HG03066 (cell line): ENCODE data around the gene ULBP3.
"Not testable (repeated sequence)": the region's sequence is repeated elsewhere in the genome, so short reads cannot be mapped to it uniquely, and the experiment has no call there.

ENCODE experiments used
- ATAC-seq: cut with Tn5 transposase; IDR thresholded peaks from one replicate; pipeline ENCODE4 v1.9.1; 2021; ENCODE audit warnings: low read depth; ENCODE audit not compliant: unreplicated experiment

Gene ULBP3

DNA sequence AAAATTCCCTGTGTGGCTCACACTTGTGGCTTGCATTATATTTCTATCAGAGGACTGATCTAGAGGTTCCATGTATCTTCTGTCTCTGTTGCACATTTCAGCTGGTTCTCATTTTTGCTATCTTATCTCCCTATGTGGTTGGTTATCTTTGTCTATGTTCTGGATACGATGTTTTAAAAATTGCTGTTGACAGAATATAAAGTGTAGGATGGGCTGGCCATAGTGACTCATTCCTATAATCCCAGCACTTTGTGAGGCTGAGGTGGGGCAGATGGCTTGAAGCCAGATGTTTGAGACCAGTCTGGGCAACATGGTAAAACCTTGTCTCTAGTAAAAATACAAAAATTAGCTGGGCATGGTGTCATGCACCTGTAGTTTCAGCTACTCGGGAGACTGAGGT lies 9.9 kb upstream of the ULBP3 start:
- no peak for ATAC-seq

DNA sequence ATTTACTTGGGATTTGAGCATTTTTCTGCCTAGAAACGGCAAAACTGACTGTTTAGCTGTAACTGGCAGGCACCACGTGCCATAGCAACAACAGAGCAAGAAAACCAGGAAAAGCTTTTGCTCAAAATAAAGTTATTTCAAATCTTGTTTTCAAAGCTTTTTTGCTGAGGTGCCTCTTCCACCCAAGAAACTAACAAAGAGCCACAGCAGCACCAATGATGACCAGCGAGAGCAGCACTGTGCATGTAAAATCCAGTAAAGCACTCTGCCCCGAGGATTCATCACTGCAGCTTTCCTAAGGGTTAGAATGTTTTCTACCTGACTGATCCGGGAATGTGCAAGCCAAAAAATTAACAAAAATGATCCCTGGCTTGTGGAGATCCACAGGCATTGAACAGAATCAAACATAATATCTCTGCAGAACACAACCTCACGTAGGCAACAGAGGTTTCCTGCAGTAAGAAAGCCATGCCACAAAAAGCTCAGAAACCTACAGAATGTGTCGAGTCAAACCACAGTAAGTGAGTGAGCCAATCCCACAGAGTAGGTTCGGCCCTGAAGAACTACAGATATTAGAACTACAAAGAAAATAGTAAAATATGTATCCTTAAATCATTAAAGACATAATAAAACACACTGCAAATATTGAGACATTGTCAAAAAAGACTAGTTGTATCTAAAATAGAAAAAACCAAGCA lies 7.4 kb upstream of the ULBP3 start:
- no peak for ATAC-seq

GRCh38 chr6:150075034-150075421 lies 6.1 kb upstream of the ULBP3 start:
- no peak for ATAC-seq

DNA sequence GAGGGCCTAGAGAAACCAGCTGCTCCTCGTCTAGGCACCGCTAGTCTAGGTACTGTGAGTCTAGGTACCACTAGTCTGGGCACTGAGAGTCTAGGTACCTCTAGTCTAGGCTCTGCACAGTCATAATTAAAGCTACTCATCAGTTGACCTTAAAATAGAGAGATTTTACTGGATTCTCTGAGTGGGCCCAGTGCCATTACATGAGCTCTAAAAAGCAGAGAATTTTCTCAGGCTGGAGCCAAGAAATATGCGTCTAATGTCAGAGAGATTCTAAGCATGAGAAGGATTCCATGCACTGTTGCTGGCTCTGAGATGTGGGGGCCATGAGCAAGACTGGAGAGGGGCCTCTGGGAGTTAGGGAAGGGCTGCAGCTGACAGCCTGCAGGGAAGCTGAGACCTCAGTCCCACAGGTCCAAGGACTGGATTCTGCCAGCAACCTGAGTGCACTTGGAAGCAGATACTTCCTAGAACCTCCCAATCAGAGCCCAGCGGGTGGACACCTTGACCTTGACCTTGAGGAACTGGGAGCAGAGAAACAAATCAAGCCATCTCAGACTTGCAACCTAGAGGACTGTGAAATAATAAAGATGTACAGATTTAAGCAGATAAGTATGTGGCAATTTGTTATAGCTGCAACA lies 5.6 kb upstream of the ULBP3 start:
- ATAC-seq = not testable (repeated sequence)

DNA sequence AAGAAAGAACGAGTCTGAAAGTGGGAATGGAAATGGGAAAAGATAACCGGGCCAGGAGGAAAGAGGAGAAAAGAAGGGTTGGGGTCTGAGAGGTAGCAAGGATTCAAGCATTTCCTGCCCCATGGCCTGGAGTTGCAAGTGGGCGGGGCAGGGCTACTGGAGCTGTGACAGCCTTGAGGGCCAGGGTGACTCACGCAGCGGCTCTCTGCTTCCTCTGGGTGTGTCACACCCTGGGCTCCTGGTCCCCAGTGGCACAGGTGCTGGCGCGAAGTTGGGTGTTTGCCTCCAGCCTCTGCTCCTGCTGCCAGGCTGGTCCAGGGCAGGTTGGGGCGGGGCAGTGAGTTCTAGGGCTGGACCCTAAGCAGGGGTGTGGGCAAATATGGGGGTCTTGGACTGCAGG lies 3.3 kb upstream of the ULBP3 start:
- no peak for ATAC-seq

GRCh38 chr6:150070236-150070818 lies 1.4 kb upstream of the ULBP3 start:
- ATAC-seq = no peak

GRCh38 chr6:150069706-150070105 lies 785 bp upstream of the ULBP3 start:
- no peak for ATAC-seq

DNA sequence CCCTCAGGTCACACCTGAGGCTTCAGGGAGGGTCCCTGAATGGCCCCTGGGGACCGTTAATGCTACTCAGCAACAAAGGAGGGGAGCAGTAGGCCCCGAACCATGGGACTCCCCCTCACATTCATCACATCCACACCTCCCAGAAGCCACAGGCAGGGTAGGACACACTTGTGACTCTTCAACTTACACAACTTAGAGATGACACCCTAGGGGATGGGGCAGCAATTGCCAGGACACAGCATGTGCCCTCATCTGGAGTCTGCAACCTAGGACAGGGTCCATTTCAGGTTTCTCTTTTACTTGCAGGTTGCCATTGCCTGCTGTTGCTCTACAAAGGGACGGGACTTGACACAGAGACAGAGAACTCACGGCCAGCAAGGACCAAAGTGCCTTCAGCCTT lies 770 bp downstream of the ULBP3 start:
- ATAC-seq = no peak

DNA sequence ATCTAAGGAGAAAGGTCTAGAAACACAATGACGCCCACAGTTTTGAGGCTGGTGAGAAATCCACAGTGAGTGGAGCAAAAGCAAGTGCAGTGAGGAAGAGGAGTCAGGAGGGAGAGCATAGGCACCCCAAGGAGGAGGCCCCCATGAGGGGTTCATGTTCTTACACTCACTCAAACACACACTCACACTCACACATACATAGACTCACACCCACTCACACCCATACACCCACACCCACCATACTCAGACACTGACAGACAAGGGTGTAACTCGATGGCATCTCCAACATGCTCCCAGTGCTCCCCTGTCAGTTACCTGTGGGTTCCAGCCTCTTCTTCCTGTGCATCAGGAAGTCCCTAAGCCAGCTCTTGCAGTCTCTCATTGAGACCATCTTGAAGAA lies 3.8 kb downstream of the ULBP3 start:
- ATAC-seq = no peak

DNA sequence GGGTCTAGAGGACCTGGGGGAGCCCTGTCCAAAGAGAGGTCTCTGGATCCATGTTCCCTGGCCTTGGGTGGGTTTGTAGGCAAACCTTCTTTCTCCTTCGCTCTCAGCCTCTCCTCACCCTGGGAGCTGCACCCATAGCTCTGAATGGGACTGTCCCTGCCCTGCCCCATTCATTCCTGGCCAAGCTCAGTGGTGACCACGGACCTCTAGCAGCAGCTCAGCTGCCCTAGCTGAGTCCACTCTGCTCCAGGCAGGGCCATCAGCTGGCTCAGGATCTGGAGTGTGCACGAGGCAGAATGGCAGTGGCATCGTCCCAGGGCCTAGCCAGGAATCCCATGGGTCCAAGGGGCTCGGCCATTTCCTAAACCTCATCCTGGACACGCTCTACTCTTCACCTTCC lies 5.3 kb downstream of the ULBP3 start:
- no peak for ATAC-seq

DNA sequence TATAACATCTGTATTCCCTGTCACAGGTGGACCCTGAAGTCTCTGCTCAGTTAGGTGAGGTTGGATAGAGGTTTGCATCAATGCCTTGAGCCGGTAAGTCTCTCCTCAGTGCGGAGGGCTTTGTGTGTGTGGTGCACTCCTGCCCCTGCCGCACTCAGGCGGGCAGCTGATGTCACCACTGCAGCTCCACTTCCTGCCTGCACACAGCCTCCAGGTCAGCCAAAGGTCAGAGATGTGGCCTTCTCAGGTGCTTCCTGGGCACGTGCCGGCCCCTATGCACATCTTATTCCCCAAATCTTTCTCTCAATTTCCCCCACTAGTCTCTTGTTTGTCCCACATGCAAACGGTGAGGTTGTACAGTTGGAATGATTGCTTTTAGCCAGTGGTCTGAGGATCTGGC lies 8.9 kb downstream of the ULBP3 start:
- not testable (repeated sequence) for ATAC-seq

DNA sequence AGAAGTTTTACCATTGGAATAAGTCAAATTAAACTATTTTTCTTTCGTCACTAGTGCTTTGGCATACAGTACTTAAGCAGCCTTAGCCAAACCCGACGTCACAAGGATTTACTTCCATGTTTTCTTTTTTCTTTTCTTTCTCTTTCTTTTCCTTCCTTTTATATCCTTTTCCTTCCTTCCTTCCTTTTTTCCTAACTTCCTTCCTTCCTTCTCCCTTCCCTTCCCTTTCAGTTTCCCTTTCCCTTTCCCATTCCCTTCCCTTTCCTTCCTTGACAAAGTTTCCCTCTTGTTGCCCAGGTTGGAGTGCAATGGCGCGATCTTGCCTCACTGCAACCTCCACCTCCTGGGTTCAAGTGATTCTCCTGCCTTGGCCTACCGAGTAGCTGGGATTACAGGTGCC lies 9.9 kb downstream of the ULBP3 start:
- no peak for ATAC-seq

- ATAC-seq = no peak
These were observed 10.6 kb downstream of the ULBP3 start for GRCh38 chr6:150058231-150058792.

DNA sequence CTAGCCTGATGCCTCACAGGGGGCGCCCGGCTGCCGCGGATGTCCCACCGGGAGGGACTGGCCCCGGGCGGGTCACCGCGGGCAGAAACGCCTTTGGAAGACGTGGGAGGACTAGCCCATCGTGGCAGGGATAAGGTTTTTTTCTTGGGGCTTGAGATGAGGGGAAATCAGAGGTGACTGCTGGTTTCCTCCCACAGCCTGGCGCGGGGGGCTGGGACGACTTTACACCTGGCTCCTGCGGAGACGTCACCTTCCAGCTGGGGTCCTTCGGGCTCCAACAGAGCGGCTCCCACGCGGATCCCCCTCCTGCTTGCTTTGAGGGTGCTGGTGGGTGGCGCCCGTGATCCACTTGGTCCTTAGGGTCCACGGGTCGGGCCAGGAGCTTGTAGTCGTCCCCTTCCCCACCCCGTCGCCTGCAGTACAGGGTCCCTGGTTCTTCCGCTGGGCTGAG lies 11.4 kb downstream of the ULBP3 start:
- no peak for ATAC-seq

DNA sequence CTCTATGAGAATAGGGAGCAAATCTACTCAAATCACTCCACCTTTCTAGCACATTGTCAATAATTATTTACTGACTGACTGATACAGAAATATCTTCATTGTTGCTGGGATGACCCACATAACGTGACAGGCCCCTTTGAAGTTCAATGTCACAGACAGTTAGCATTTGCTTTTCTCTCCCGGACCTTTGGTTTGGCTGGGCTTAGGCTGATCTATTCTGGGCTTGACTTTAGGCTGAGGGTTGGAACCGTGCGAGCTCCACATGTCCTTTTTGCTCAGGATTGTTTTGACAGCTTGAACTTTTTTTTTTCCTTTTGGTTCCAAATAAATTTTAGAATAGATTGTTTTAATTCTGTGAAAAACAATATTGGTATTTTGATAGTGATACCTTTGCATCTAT lies 12.0 kb downstream of the ULBP3 start:
- ATAC-seq = no peak

- no peak for ATAC-seq
These were observed 12.8 kb downstream of the ULBP3 start for GRCh38 chr6:150056156-150056555.

GRCh38 chr6:150055131-150055530 lies 13.8 kb downstream of the ULBP3 start:
- ATAC-seq = no peak

DNA sequence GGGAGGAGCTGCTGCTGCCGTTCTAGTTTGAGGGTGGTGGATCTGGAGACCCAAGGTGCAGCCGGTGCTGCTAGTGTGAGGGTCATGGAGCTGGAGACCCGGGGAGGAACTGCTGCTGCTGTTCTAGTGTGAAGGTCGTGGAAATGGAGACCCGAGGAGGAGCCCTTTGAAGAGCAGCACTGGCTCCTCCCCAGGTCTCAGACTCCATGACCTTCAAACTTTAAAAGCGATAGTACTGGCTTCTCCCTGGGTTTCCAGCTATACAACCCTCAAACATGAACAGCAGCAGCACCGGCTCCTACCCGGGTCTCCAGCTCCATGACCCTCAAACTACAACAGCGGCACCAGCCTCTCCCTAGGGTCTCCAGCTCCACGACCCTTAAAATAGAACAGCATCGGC lies 15.5 kb downstream of the ULBP3 start:
- ATAC-seq = no peak

DNA sequence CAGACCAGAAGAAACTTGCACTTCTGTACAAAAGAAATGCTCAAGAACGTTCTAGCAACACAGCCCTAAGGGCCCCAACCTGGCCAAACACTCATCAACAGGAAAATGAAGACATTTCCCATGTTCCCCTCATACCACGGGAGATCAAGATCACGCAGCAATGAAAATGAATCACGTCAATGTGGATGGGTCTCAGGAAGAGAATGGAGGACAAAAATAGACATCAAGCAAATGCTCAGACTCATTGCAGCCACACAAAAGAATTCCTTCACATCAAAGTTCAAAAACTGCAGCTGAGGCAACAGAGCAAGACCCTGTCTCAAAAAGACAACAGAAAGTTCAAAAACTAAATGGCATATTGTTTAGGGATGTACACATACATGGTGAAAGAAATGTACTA lies 18.1 kb downstream of the ULBP3 start:
- ATAC-seq = no peak

DNA sequence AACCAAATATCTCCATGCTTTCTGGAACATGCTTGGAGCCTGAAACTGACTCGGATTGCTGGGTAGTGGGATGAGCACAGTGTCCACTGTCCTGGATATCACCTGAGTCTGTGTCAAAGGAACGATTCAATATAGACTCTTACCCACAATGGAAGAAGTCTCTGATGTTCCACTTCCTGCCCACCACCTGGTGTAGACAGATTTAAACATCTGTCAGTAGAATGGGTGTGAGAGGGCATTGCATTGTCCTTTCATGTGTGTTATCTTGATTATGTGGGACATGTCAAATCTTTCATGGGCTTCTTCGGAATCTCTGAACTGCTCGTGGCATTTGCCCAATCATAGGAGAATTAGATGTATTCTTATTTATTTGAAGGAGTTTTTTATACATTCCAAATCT lies 20.8 kb downstream of the ULBP3 start:
- ATAC-seq = no peak

GRCh38 chr6:150046943-150047342 lies 22.0 kb downstream of the ULBP3 start:
- ATAC-seq = no peak

DNA sequence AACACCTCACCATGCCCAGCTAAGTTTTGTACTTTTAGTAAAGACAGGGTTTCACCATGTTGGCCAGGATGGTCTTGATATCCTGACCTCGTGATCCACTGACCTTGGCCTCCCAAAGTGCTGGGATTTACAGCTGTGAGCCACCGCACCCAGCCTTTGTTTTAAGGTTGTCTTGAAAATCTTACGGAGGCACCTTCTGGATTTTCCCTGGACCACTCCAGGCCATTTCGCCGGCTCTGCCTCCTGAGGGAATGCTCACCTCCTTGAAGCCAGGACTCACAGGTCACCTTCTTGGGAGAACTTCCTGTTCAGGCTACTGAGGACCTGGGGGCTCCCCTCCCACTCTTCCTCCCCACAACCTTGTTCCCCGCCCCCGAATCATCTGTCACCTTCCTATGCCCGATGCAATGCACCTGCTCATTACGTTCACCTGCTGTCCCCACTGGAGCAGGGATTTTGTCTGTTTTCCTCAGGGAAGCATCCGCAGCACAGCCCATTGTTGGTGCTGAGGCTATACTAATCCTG lies 24.2 kb downstream of the ULBP3 start:
- ATAC-seq = no peak
